Ovary (tissue), 3 donors: Measurements from ENCODE around the gene CNTN5.

ENCODE experiments used
- CTCF ChIP-seq, 3 donors: fragments of 450-650 bp in 2 of 3; fragments of 200-600 bp in 1 of 3; IDR thresholded peaks; one replicate each; pipeline versions ENCODE4 v1.5.1 to v1.8.0; 2016 to 2022; ENCODE audit warnings: antibody characterized with exemption in 3 of 3, mild to moderate bottlenecking in 1 of 3
- POLR2A ChIP-seq: fragments of 450-650 bp; IDR thresholded peaks from one replicate; pipeline ENCODE4 v1.6.1; 2017; ENCODE audit warnings: antibody characterized with exemption, mild to moderate bottlenecking, moderate library complexity
- donor health status: DM: no; HTN: no; CAD: no.

- no peak for TF ChIP-seq CTCF (IDR thresholded peaks at IDR 0.05)
- TF ChIP-seq POLR2A, result no peak
Observed at GRCh38 chr11:100220801-100221200, 1200.1 kb downstream of the CNTN5 start.
